Stomach (tissue), 9 donors: ENCODE data around the gene HDLBP. TPM values are rescaled to one million over a fixed set of nuclear protein-coding genes. Genes with fewer than 3 reads are reported as not detected.
"Not testable (repeated sequence)": the region's sequence is repeated elsewhere in the genome, so short reads cannot be mapped to it uniquely, and the experiment has no call there.

Experiments used
- DNase-seq, 2 donors: peaks; one replicate each; pipeline versions ENCODE4 v3.0.0 to v3.0.0-alpha.2; 2013 to 2019
- H3K27ac ChIP-seq, 5 donors: fragments of 200-600 bp in 4 of 5; sonication (generic) in 4 of 5; one replicate each; pipeline ENCODE4 v1.5.1; 2013 to 2019; ENCODE audit warnings: mild to moderate bottlenecking in 1 of 5, moderate library complexity in 1 of 5
- H3K27me3 ChIP-seq, 3 donors: fragments of 200-600 bp; sonication (generic); one replicate each; pipeline ENCODE4 v1.5.1; 2017 to 2019; ENCODE audit warnings: mixed run types in 1 of 3
- H3K36me3 ChIP-seq, 4 donors: fragments of 200-600 bp; sonication (generic); 1 replicate in 3 of 4; 2 replicates in 1 of 4; pipeline ENCODE4 v1.5.1; 2016 to 2019
- H3K4me1 ChIP-seq, 4 donors: fragments of 200-600 bp; sonication (generic); one replicate each; pipeline ENCODE4 v1.5.1; 2016 to 2019
- H3K4me3 ChIP-seq, 4 donors: fragments of 200-600 bp; sonication (generic) in 3 of 4; one replicate each; pipeline ENCODE4 v1.5.1; 2016 to 2019; ENCODE audit warnings: mild to moderate bottlenecking in 1 of 4
- H3K9me3 ChIP-seq, 4 donors: fragments of 200-600 bp; sonication (generic); one replicate each; pipeline ENCODE4 v1.5.1; 2016 to 2019
- CTCF ChIP-seq, 7 experiments: fragments of 450-650 bp in 4 of 7; fragments of 200-600 bp in 3 of 7; sonication (generic) in 3 of 7; IDR thresholded peaks; one replicate each; pipeline ENCODE4 v1.5.1; 2016 to 2019; ENCODE audit warnings: antibody characterized with exemption in 7 of 7, control low read depth in 2 of 7, mild to moderate bottlenecking in 1 of 7
- EP300 ChIP-seq: sonication (generic); formaldehyde crosslinking; IDR thresholded peaks from one replicate; pipeline ENCODE4 v1.6.1; 2017; ENCODE audit warnings: antibody characterized with exemption
- POLR2A ChIP-seq, 4 donors: fragments of 450-650 bp; IDR thresholded peaks; one replicate each; pipeline ENCODE4 v1.6.1; 2016; ENCODE audit warnings: antibody characterized with exemption in 4 of 4, control low read depth in 2 of 4, mild to moderate bottlenecking in 1 of 4, moderate library complexity in 1 of 4
- POLR2AphosphoS5 ChIP-seq, 3 donors: sonication (generic); formaldehyde crosslinking; IDR thresholded peaks; one replicate each; pipeline ENCODE4 v1.6.1; 2016; ENCODE audit warnings: antibody characterized with exemption in 3 of 3
- WGBS, 5 donors: extraction: QIAGEN DNeasy Blood & Tissue Kit in 3 of 5; methylation state at CpG; one replicate each; pipeline versions ENCODE4 v1.1.5 to v1.1.7; 2013 to 2018; 5-methylcytosine and 5-hydroxymethylcytosine counted together
- intact Hi-C: fragments of 100-400 bp; cut with DNase I; formaldehyde crosslinking; loops from one replicate; pipeline ENCODE4 v1.15.1; 2023; ENCODE audit warnings: low total_unique reads
- polyA plus RNA-seq, 3 donors: library from polyadenylated mRNA; stranded (reverse); fragments of 200-250 nt; gene quantifications; one replicate each; pipeline ENCODE4 v1.2.3, GENCODE V29; 2013
- total RNA-seq, 5 donors: library from RNA; depleted of rRNA; stranded (reverse); fragments of >200 nt; gene quantifications; one replicate each; pipeline versions ENCODE4 v1.1.0 to v1.2.3, GENCODE V29; 2014 to 2016
- donor health status: healthy with polysubstance abuse.
- donor health status: Bipolar disorder and iron deficiency.
- donor health status: healthy.

Gene HDLBP
- total and polyA plus RNA-seq, 8 donors, result 171 to 752 (median 397) TPM

- 87 to 95% (median 90%) methylated on average over 4 of the region's 4 CpGs for WGBS, 5 donors
- TF ChIP-seq CTCF (IDR thresholded peaks at IDR 0.05) (no peak), EP300 (no peak), POLR2AphosphoS5 (IDR thresholded peaks at IDR 0.05) (no peak), POLR2A (IDR thresholded peaks at IDR 0.05) (no peak)
- H3K4me1 ChIP-seq, result peaks cover 9 to 55% (median 31%) of the 10 kb centered on the region in 4 donors
- no peak for DNase-seq
- H3K36me3 ChIP-seq, result no peaks in the 10 kb centered on the region
- H3K27me3 ChIP-seq, result no peaks in the 10 kb centered on the region
- H3K4me3 ChIP-seq, result no peak overlapping the region
- intact Hi-C loops, result no loop called here
- no peaks in the 10 kb centered on the region for H3K9me3 ChIP-seq
- no peak overlapping the region for H3K27ac ChIP-seq
These were observed 35.2 kb downstream of the HDLBP start for GRCh38 chr2:241280291-241280690.

DNA sequence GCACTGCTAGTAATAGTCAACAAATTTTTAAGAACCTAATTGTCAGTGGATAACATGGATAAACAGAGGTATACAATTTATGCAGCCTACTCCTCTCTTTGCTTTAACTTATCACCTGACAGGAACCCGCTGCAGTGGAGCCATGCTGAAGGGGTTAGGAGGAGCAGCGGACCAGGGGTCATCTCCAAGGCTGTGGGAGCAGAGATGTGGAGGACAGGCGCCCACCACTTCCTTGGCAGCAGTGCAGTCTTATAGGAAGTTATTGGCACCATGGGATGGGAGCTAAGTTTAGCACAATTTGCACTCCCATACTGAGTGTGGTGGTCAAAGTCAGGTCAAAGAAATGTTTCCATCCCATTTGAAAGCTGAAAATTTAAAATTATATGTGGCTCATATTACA, 35.6 kb downstream of the HDLBP start:
- no peak overlapping the region for H3K27ac ChIP-seq
- no peaks in the 10 kb centered on the region for H3K9me3 ChIP-seq
- H3K4me1 ChIP-seq, result peaks cover 4 to 52% (median 26%) of the 10 kb centered on the region in 4 donors
- no peak for DNase-seq
- intact Hi-C loops, result no loop called here
- TF ChIP-seq POLR2AphosphoS5 (IDR thresholded peaks at IDR 0.05) (no peak), POLR2A (IDR thresholded peaks at IDR 0.05) (no peak), EP300 (no peak), CTCF (IDR thresholded peaks at IDR 0.05) (no peak)
- no peaks in the 10 kb centered on the region for H3K36me3 ChIP-seq
- H3K4me3 ChIP-seq, result no peak overlapping the region
- no peaks in the 10 kb centered on the region for H3K27me3 ChIP-seq
- WGBS, 5 donors, result 80 to 87% (median 84%) methylated on average over 3 of the region's 3 CpGs

DNA sequence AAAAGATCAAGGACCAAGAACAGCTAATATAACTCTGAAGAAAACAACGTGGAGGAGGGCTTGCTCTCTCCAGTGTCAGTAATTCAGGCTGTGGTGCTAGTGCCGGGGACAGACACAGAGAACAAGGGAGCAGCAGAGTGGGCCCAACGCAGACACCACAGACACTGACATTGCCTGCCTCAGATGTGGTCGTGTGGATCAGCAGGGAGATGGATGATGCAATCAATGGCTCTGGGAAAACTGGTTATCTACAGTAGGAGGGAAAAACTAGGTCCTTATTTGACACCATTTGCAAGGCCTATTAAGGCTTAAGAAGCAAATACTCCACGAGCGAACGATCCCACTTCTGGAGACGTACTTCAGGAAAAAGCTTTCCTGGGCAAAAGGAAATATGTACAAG, 36.1 kb downstream of the HDLBP start:
- H3K36me3 ChIP-seq, result no peaks in the 10 kb centered on the region
- no peak for TF ChIP-seq POLR2AphosphoS5 (IDR thresholded peaks at IDR 0.05)
- TF ChIP-seq EP300, result no peak
- no peak for TF ChIP-seq POLR2A (IDR thresholded peaks at IDR 0.05)
- TF ChIP-seq CTCF (IDR thresholded peaks at IDR 0.05), result no peak
- intact Hi-C loops, result no loop called here
- H3K4me1 ChIP-seq, result peaks cover under 1 to 52% (median 25%) of the 10 kb centered on the region in 4 donors
- H3K9me3 ChIP-seq, result no peaks in the 10 kb centered on the region
- 72 to 77% (median 74%) methylated on average over 8 of the region's 8 CpGs for WGBS, 5 donors
- no peak for DNase-seq
- no peaks in the 10 kb centered on the region for H3K27me3 ChIP-seq
- H3K27ac ChIP-seq, result no peak overlapping the region
- H3K4me3 ChIP-seq, result no peak overlapping the region

DNA sequence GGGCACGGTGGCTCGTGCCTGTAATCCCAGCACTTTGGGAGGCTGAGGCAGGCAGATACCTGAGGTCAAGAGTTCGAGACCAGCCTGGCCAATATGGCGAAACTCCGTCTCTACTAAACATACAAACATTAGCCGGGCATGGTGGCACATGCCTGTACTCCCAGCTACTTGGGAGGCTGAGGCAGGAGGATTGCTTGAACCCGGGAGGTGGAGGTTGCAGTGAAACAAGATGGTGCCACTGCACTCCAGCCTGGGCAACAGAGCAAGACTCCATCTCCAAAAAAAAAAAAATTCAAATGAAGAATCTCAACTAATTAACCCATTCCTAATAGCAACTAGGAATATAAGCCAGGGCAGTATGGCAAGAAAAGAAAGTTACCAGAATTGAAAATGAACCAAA, 37.2 kb downstream of the HDLBP start:
- H3K36me3 ChIP-seq, H3K9me3 ChIP-seq, intact Hi-C loops, H3K27ac ChIP-seq, H3K27me3 ChIP-seq, DNase-seq, H3K4me3 ChIP-seq: not testable (repeated sequence)
- peaks cover 0 to 54% (median 31%) of the 10 kb centered on the region in 4 donors for H3K4me1 ChIP-seq
- WGBS, 5 donors, result 91 to 98% (median 97%) methylated on average over 7 of the region's 7 CpGs

DNA sequence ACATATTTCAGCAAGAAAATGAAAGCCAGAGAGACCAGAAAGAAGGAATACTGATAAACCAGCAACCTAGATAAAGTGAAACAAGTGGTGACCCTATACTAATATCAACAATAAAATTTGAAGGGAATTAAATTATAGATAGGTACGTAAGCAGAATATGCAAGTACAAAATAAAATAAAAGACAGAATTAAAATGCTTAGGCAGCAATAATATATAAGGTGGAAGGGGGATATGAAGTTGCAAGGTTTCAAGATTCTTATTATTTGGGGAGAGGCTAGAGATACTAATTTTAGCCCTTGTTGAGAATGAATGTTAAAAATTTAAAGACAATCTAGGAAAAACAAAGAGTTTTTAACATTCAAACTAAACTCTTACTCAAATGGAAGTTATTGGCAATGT, 39.6 kb downstream of the HDLBP start:
- TF ChIP-seq POLR2A (IDR thresholded peaks at IDR 0.05) (no peak), EP300 (no peak), CTCF (IDR thresholded peaks at IDR 0.05) (no peak), POLR2AphosphoS5 (IDR thresholded peaks at IDR 0.05) (no peak)
- no peaks in the 10 kb centered on the region for H3K9me3 ChIP-seq
- no peaks in the 10 kb centered on the region for H3K36me3 ChIP-seq
- H3K4me1 ChIP-seq, result peaks cover 7 to 44% (median 28%) of the 10 kb centered on the region in 4 donors
- no peak overlapping the region for H3K4me3 ChIP-seq
- DNase-seq, result no peak
- H3K27me3 ChIP-seq, result no peaks in the 10 kb centered on the region
- no peak overlapping the region for H3K27ac ChIP-seq
- intact Hi-C loops, result no loop called here
- 94 to 100% (median 95%) methylated on average over 1 of the region's 1 CpG for WGBS, 5 donors
